Kidney epithelial cell (primary cell): ENCODE data around the gene RAPGEF1. TPM values are rescaled to one million over a fixed set of nuclear protein-coding genes. Genes with fewer than 3 reads are reported as not detected.

ENCODE experiments used
- DNase-seq: peaks from one replicate; pipeline ENCODE4 v3.0.0-alpha.2; 2010; ENCODE audit warnings: low read depth
- H3K27me3 ChIP-seq: 2 replicates; pipeline ENCODE4 v1.6.0; 2011; ENCODE audit warnings: low read length; ENCODE audit not compliant: control insufficient read depth, insufficient read depth
- H3K36me3 ChIP-seq: 2 replicates; pipeline ENCODE4 v1.5.1; 2011; ENCODE audit warnings: low read length; ENCODE audit not compliant: control insufficient read depth, insufficient read depth
- H3K4me3 ChIP-seq: 2 replicates; pipeline ENCODE4 v1.5.1; 2011; ENCODE audit warnings: low read depth, mild to moderate bottlenecking, control low read depth, low read length
- CTCF ChIP-seq: IDR thresholded peaks from 2 replicates; pipeline ENCODE4 v1.5.1; 2011; ENCODE audit warnings: mild to moderate bottlenecking, moderate library complexity, low read length, control low read depth, inconsistent platforms; ENCODE audit not compliant: insufficient read depth, poor library complexity, severe bottlenecking
- total RNA-seq: library from RNA; depleted of rRNA; stranded (reverse); fragments of >200 nt; gene quantifications from 2 replicates; pipeline ENCODE4 v1.2.3, GENCODE V29; 2015

The RAPGEF1 gene
- total RNA-seq, 1 donor from 2014 or later = 43.5 TPM

- H3K36me3 ChIP-seq = no peaks in the 10 kb centered on the region
- no peaks in the 10 kb centered on the region for H3K27me3 ChIP-seq
- H3K4me3 ChIP-seq = no peak overlapping the region
- no peak for TF ChIP-seq CTCF
- no peak for DNase-seq
Measured at GRCh38 chr9:131707050-131707449, 32.8 kb downstream of the RAPGEF1 start.

GRCh38 chr9:131706608-131706970, 33.3 kb downstream of the RAPGEF1 start:
- H3K36me3 ChIP-seq = no peaks in the 10 kb centered on the region
- no peak for DNase-seq
- no peak overlapping the region for H3K4me3 ChIP-seq
- TF ChIP-seq CTCF = no peak
- H3K27me3 ChIP-seq = no peaks in the 10 kb centered on the region

GRCh38 chr9:131704988-131705387, 34.9 kb downstream of the RAPGEF1 start:
- no peak for TF ChIP-seq CTCF
- no peaks in the 10 kb centered on the region for H3K36me3 ChIP-seq
- DNase-seq = no peak
- no peak overlapping the region for H3K4me3 ChIP-seq
- H3K27me3 ChIP-seq = no peaks in the 10 kb centered on the region

- no peaks in the 10 kb centered on the region for H3K27me3 ChIP-seq
- DNase-seq = no peak
- TF ChIP-seq CTCF = no peak
- no peaks in the 10 kb centered on the region for H3K36me3 ChIP-seq
- no peak overlapping the region for H3K4me3 ChIP-seq
Measured at GRCh38 chr9:131704141-131704983, 35.5 kb downstream of the RAPGEF1 start.

- no peak for TF ChIP-seq CTCF
- DNase-seq = no peak
- Histone ChIP-seq H3K36me3 (no peaks in the 10 kb centered on the region), H3K27me3 (no peaks in the 10 kb centered on the region), H3K4me3 (no peak overlapping the region)
Measured at GRCh38 chr9:131703697-131704096, 36.2 kb downstream of the RAPGEF1 start.

GRCh38 chr9:131702911-131703310, 37.0 kb downstream of the RAPGEF1 start:
- H3K36me3 ChIP-seq = no peaks in the 10 kb centered on the region
- H3K4me3 ChIP-seq = no peak overlapping the region
- no peaks in the 10 kb centered on the region for H3K27me3 ChIP-seq
- TF ChIP-seq CTCF = no peak
- no peak for DNase-seq
